Fibroblast of peridontal ligament (primary cell): ENCODE data around the gene RFESD.
A peak's percentile ranks its signal among the peaks of the same experiment; 100 is the strongest.
"Not testable (repeated sequence)": the region's sequence is repeated elsewhere in the genome, so short reads cannot be mapped to it uniquely, and the experiment has no call there.

ENCODE experiments used
- DNase-seq: peaks from one replicate; pipeline ENCODE4 v3.0.0-alpha.2; 2010; ENCODE audit errors: extremely low read depth

Gene RFESD

GRCh38 chr5:95664204-95664786, 17.7 kb downstream of the RFESD start:
- peak; percentile 69 for DNase-seq

- no peak for DNase-seq
Measured at GRCh38 chr5:95667061-95667618, 20.6 kb downstream of the RFESD start.

- DNase-seq, result no peak
Measured at GRCh38 chr5:95667678-95668077, 21.1 kb downstream of the RFESD start.

- peak; percentile 63 for DNase-seq
Measured at GRCh38 chr5:95668216-95668615, 21.6 kb downstream of the RFESD start.

- no peak for DNase-seq
Measured at GRCh38 chr5:95668728-95669127, 22.2 kb downstream of the RFESD start.

DNA sequence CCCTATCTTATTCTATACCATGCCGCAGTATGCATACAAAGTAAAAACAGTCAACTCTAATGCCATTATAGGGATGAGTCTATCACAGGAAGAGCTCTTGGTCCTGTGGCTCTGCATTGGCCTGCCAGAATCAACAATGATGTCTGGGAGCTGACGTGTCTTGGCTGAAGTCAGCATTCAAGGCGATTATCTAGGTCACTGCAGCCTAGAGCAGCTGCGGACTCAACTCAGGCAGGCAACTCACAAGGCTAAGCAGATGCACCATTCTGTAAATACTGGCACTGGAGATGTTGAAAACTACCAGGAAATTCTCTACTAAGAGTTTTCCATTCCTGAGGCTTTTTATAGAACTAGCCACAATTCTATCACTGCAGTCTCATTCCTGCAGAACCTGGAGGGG, 23.0 kb downstream of the RFESD start:
- peak; percentile 99 for DNase-seq

DNA sequence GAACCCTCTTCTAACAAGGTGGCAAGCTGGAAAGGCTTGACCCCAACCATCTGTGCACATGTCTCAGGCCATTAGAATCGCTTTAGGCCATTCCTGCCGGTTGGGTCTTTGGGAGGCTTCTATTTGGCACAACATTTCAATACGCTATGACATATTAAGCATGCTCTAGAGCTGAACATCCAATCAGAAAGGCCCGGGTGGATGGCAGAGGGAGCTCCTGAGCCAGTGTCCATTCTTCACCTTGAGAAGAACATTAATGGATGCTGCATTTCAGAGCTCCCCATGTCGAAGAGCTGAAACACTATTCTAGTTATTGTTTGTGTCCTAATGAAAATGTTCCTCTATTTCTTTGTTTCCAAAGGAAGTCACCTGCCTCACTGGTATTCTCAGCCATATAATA, 23.4 kb downstream of the RFESD start:
- DNase-seq, result no peak

DNA sequence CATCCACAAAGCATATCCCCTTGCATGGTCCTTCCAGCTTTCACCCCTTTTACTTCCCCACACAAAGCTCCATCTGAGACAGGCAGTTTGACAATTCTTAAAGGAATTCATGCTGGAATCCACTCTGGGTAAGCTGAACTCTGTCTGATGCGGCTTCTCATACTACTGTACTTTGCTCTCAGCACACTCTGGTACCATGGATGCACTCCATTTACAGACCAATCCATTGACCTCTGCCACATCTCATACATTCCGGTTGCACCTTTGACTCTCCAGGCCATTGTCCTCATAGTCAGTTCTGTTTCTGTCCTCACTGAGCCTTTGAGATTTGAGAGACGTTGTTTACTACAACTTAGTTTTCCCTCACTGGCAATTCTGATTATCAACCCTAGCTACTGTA, 24.0 kb downstream of the RFESD start:
- DNase-seq, result peak; percentile 23

DNA sequence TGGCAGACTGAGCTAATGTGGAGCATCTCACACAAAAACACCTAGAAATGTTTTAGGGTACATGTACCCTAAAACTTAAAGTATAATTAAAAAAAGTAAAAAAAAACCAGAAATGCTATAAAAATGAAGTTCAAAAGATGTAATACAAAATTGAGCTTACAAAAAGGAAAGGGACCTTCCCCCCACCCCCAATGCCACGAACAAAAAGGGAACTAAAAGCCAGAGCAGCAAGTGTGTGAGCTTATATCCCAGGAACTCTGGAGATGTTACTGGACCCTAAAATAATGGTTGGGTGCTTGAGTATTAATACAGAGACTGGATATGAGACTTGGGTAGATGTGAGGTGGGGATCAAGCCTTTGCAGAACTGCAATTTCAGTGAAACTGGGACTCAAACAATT, 25.2 kb downstream of the RFESD start:
- no peak for DNase-seq

DNA sequence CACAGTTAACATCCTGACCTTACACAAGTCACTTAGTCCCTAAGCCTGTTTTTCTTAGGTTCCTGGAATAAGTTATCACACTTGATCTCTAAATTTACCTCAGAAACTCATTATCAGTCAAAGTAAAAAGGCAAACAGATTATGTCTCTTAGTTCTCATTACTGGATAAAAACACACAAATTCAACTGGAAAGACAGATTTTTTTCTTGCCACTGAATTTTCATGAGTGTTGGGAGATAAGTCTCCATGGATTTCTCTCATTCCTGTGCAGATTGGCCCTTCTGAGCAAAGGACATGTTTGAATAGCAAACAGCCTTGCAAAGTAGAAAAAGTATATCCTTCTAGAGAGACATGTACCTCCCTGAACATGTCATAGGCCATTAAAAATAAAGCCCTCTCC, 26.1 kb downstream of the RFESD start:
- DNase-seq, result no peak

GRCh38 chr5:95673081-95673480, 26.5 kb downstream of the RFESD start:
- peak; percentile 53 for DNase-seq

DNA sequence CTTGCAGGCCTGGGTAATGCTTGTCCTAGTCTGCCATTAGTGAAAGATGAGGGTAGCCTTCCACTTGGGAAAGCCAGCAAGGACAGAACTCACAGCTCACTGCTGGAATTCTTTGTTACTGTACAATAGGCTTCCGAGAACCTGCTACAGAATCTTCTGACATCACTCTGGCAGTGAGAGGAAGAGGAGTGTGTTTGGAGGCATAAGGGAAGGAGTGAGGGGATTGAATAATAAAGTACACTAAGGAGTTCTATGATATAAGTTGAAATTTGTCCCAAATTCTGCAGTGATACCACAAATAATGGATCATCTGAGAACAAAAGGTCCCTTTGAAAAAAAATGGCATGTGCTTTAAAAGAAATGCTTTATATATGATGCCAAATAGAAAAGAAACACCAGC, 36.3 kb downstream of the RFESD start, which contains the start of gene SPATA9:
Gene SPATA9 (minus strand): TSS at position 101 of the 400 bp plus-strand sequence. CDS start 137 bp downstream, outside the sequence.
- DNase-seq, result no peak

- DNase-seq, result no peak
Measured at GRCh38 chr5:95684361-95684760, 37.8 kb downstream of the RFESD start.

GRCh38 chr5:95686651-95687050, 40.1 kb downstream of the RFESD start:
- no peak for DNase-seq

DNA sequence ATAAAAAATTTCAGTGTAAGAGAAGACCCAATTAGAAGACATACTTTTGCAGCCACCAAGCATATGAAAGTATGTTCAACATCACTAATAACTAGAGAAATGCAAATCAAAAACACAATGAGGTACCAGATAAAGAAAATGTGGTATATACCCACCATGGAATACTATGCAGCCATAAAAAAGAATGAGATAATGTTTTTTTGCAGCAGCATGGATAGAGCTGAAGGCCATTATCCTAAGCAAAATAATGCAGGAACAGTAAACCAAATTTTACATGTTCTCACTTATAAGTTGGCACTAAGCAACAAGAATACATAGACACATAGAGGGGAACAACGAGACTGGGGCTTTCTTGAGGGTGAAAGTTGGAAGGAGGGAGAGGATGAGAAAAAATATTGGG, 43.1 kb downstream of the RFESD start:
- no peak for DNase-seq

DNA sequence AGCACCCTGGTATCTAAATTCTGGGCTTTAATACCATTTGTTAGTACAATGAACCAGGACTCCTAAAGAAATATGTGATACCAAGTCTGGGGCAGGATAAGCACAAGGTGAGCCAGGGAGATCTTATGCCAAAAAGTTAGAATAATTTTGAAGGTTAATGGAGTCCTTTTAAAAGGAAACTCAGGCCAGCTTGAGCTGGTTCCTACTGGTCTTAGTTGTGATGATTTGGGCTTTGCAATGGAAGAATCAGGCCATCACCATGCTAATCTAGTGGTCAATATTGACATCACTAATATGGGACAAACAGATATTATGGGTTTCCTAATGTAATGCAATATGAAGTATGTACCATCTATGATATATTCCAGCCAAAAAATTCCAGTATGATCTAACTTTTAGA, 43.8 kb downstream of the RFESD start:
- DNase-seq, result no peak

DNA sequence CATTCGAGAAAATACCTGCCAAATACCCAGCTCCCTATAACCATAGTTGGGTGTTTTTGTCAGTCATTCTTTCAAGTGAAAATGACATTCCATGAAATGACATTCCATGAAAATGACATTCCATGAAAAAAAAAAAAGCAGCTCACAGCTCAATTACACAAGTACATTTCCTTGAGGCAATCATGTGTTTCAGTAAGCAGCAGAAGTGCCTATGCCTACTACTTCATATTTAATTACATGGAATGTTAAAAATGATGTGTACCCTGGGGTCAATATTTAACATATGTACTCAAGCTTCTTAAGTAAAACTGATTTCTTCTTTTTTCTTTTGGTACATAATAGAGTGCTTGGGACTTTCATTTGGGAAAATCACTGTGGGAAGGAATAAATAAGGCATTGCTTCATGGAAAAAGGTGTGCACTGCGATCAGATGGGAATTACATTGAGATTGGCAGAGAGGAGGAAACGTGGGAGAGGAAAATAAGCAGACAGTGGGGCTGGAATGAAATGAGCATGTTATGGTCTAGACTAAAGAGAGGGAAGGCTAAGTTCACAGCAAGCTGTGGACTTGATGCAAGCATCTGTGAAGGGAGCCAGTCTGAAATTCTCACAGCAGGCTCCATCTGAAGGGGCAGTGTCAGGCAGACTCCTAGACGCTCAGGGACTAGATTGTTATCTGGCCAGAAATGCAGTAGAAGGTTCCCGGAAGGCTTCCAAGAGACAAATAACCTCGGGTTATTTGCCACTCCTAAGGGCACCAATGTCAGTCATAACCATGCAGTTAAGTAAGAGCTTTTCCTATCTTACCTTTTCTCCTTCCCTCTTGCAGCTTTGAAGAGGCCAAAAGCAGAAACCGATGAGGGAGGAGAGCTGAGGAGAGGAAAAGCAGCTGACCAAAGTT, 51.5 kb downstream of the RFESD start:
- DNase-seq, result peak; percentile 10

DNA sequence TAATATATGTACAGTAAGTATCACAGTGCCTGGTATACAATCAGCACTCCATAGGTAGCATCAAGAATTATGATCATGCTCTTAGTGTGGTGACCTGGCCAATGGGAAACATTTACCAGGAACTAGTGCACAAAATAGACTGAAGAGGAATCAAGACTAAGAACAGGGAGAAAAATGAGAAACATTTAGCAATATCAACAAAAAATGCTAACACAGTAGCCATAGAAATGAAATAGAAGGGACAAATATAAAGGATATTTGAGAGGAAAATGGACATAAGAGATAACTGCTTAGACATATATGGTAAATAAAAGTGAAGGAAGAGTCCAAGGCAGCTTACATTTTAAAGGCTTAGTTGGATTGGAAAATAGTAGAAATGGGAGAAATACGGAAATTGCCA, 52.8 kb downstream of the RFESD start:
- DNase-seq, result no peak

GRCh38 chr5:95701074-95701473, 54.5 kb downstream of the RFESD start:
- no peak for DNase-seq

- no peak for DNase-seq
Measured at GRCh38 chr5:95704150-95704549, 57.6 kb downstream of the RFESD start.

GRCh38 chr5:95706196-95706595, 59.6 kb downstream of the RFESD start:
- DNase-seq, result not testable (repeated sequence)

GRCh38 chr5:95707055-95707454, 60.5 kb downstream of the RFESD start:
- DNase-seq, result no peak
